Panc1 (cell line): Measurements from ENCODE around the gene SLC2A1. TPM values are rescaled to one million over a fixed set of nuclear protein-coding genes. Genes with fewer than 3 reads are reported as not detected.

Experiments used
- ATAC-seq: fragments of 200-7000 bp; cut with Tn5 transposase; 2 replicates; pipeline ENCODE4 v1.9.1; 2020; ENCODE audit warnings: mild to moderate bottlenecking, moderate library complexity
- BruUV-seq: library from RNA; stranded (reverse); fragments of 400-500 nt; replicated peaks from 2 replicates; lab custom pipeline; 2021; lab: Mats Ljungman, UMichigan
- CTCF ChIA-PET: fragments of 300-600 bp; sonication (Branson Sonifier 250); formaldehyde crosslinking; loops from one replicate; lab custom pipeline; 2022; ENCODE audit warnings: antibody characterized with exemption; lab: Charles Lee
- POLR2A ChIA-PET: fragments of 300-600 bp; sonication (Branson Sonifier 250); formaldehyde crosslinking; loops from one replicate; lab custom pipeline; 2022; ENCODE audit warnings: antibody characterized with exemption; lab: Charles Lee
- DNase-seq: peaks from one replicate; pipeline ENCODE4 v3.0.0-alpha.2; 2010; ENCODE audit warnings: low read depth, low spot score
- H3K27ac ChIP-seq: 2 replicates; pipeline ENCODE4 v1.5.1; 2011; ENCODE audit warnings: mild to moderate bottlenecking, low read length, inconsistent platforms
- H3K27me3 ChIP-seq: fragments of 200-500 bp; sonication (Bioruptor generic); 2 replicates; pipeline ENCODE4 v1.6.0; 2014; ENCODE audit warnings: low read length, inconsistent platforms; ENCODE audit not compliant: control insufficient read depth, insufficient read depth
- H3K36me3 ChIP-seq: fragments of 200-500 bp; sonication (Bioruptor generic); 2 replicates; pipeline ENCODE4 v1.5.1; 2014; ENCODE audit warnings: inconsistent platforms, mild to moderate bottlenecking, low read length, moderate library complexity; ENCODE audit not compliant: control insufficient read depth, insufficient read depth
- H3K4me1 ChIP-seq: 2 replicates; pipeline ENCODE4 v1.5.1; 2011; ENCODE audit warnings: inconsistent platforms, mild to moderate bottlenecking, low read length, moderate library complexity; ENCODE audit not compliant: control insufficient read depth, insufficient read depth
- H3K4me3 ChIP-seq, 2 experiments: 2 replicates each; pipeline ENCODE4 v1.5.1; 2011 to 2012; ENCODE audit warnings: low read depth in 2 of 2, low read length in 2 of 2, mild to moderate bottlenecking in 2 of 2, inconsistent platforms in 1 of 2, moderate library complexity in 1 of 2
- H3K9me3 ChIP-seq: fragments of 200-500 bp; sonication (Bioruptor generic); 2 replicates; pipeline ENCODE4 v1.5.1; 2014; ENCODE audit warnings: low read depth, mild to moderate bottlenecking, inconsistent platforms, low read length, moderate library complexity; ENCODE audit not compliant: control insufficient read depth, insufficient read depth
- CTCF ChIP-seq: fragments of 450-650 bp; IDR thresholded peaks from 2 replicates; pipeline ENCODE4 v1.5.1; 2017; ENCODE audit warnings: mild to moderate bottlenecking
- POLR2AphosphoS5 ChIP-seq: IDR thresholded peaks from 2 replicates; pipeline ENCODE4 v1.6.1; 2012; ENCODE audit warnings: mild to moderate bottlenecking, low read depth, low read length, moderate library complexity
- REST ChIP-seq, 2 experiments: IDR thresholded peaks; 2 replicates each; pipeline ENCODE4 v1.6.1; 2011 to 2012; ENCODE audit warnings: low read depth in 2 of 2, control low read depth in 1 of 2, low read length in 1 of 2, mild to moderate bottlenecking in 1 of 2, moderate library complexity in 1 of 2; ENCODE audit not compliant: insufficient read depth in 1 of 2
- SIN3A ChIP-seq: IDR thresholded peaks from 2 replicates; pipeline ENCODE4 v1.6.1; 2012; ENCODE audit warnings: low read depth, mild to moderate bottlenecking, low read length, moderate library complexity, borderline replicate concordance; ENCODE audit not compliant: insufficient read depth
- TCF7L2 ChIP-seq: IDR thresholded peaks from 2 replicates; pipeline ENCODE4 v1.6.1; 2011; ENCODE audit warnings: mild to moderate bottlenecking, low read depth, low read length, inconsistent platforms
- in situ Hi-C: cut with HindIII; loops from 2 replicates; pipeline ENCODE4 v1.10.0; 2016; ENCODE audit warnings: low sequenced_read_pairs, low pct_unique_long_range_greater_than_20kb
- intact Hi-C: fragments of 100-400 bp; cut with micrococcal nuclease; formaldehyde crosslinking; loops from one replicate; pipeline ENCODE4 v1.10.0; 2022; ENCODE audit not compliant: unreplicated experiment
- total RNA-seq: library from RNA; stranded (reverse); gene quantifications from one replicate; pipeline ENCODE4 v1.2.1, GENCODE V29; 2021; ENCODE audit not compliant: unreplicated experiment

SLC2A1 gene
- total RNA-seq, 1 experiment from 2014 or later = 32.9 TPM

GRCh38 chr1:42952303-42953001 lies 6.2 kb downstream of the SLC2A1 start:
- intact Hi-C loops (no loop called here), in situ Hi-C loops (no loop called here)
- no peaks in the 10 kb centered on the region for H3K9me3 ChIP-seq
- no peaks in the 10 kb centered on the region; the same call in 1 of the 2 replicates for H3K36me3 ChIP-seq
- ChIA-PET CTCF (no interaction called here), POLR2A (interaction anchor here (0.7 kb wide), 1 partner anchor 17 kb away, joined by 4 read pairs; no protein-coding TSS in a partner anchor)
- no peak for TF ChIP-seq CTCF
- no peak for TF ChIP-seq TCF7L2
- no peak for TF ChIP-seq REST (IDR thresholded peaks at IDR 0.05; ENCODE audit: insufficient read depth in 1 of 2, low read depth in 2 of 2, low read length in 1 of 2)
- TF ChIP-seq POLR2AphosphoS5 = no peak
- TF ChIP-seq SIN3A = no peak
- no TSS peak for BruUV-seq
- no peak overlapping the region for H3K4me3 ChIP-seq
- no peak overlapping the region for H3K27ac ChIP-seq
- peaks cover 31% of the 10 kb centered on the region for H3K4me1 ChIP-seq
- ATAC-seq (peak; percentile 24; the same call in 1 of the 2 replicates), DNase-seq (no peak)
- no peaks in the 10 kb centered on the region for H3K27me3 ChIP-seq

GRCh38 chr1:42951588-42951987 lies 7.1 kb downstream of the SLC2A1 start:
- Histone ChIP-seq H3K9me3 (no peaks in the 10 kb centered on the region), H3K4me1 (peaks cover 22% of the 10 kb centered on the region), H3K27ac (no peak overlapping the region), H3K27me3 (no peaks in the 10 kb centered on the region), H3K4me3 (no peak overlapping the region), H3K36me3 (no peaks in the 10 kb centered on the region)
- TF ChIP-seq CTCF = no peak
- TF ChIP-seq TCF7L2 = no peak
- TF ChIP-seq REST (IDR thresholded peaks at IDR 0.05; ENCODE audit: insufficient read depth in 1 of 2, low read depth in 2 of 2, low read length in 1 of 2) = no peak
- no peak for TF ChIP-seq POLR2AphosphoS5
- no peak for TF ChIP-seq SIN3A
- BruUV-seq = no TSS peak
- in situ Hi-C loops = no loop called here
- DNase-seq (no peak), ATAC-seq (no peak)
- ChIA-PET POLR2A (no interaction called here), CTCF (no interaction called here)
- intact Hi-C loops = no loop called here
